Panc1 (cell line): Measurements from ENCODE around the gene PLPP1. TPM values are rescaled to one million over a fixed set of nuclear protein-coding genes. Genes with fewer than 3 reads are reported as not detected.

Source experiments
- ATAC-seq: fragments of 200-7000 bp; cut with Tn5 transposase; 2 replicates; pipeline ENCODE4 v1.9.1; 2020; ENCODE audit warnings: mild to moderate bottlenecking, moderate library complexity
- BruUV-seq: library from RNA; stranded (reverse); fragments of 400-500 nt; replicated peaks from 2 replicates; lab custom pipeline; 2021; lab: Mats Ljungman, UMichigan
- CTCF ChIA-PET: fragments of 300-600 bp; sonication (Branson Sonifier 250); formaldehyde crosslinking; loops from one replicate; lab custom pipeline; 2022; ENCODE audit warnings: antibody characterized with exemption; lab: Charles Lee
- POLR2A ChIA-PET: fragments of 300-600 bp; sonication (Branson Sonifier 250); formaldehyde crosslinking; loops from one replicate; lab custom pipeline; 2022; ENCODE audit warnings: antibody characterized with exemption; lab: Charles Lee
- DNase-seq: peaks from one replicate; pipeline ENCODE4 v3.0.0-alpha.2; 2010; ENCODE audit warnings: low read depth, low spot score
- H3K27ac ChIP-seq: 2 replicates; pipeline ENCODE4 v1.5.1; 2011; ENCODE audit warnings: mild to moderate bottlenecking, low read length, inconsistent platforms
- H3K27me3 ChIP-seq: fragments of 200-500 bp; sonication (Bioruptor generic); 2 replicates; pipeline ENCODE4 v1.6.0; 2014; ENCODE audit warnings: low read length, inconsistent platforms; ENCODE audit not compliant: control insufficient read depth, insufficient read depth
- H3K36me3 ChIP-seq: fragments of 200-500 bp; sonication (Bioruptor generic); 2 replicates; pipeline ENCODE4 v1.5.1; 2014; ENCODE audit warnings: inconsistent platforms, mild to moderate bottlenecking, low read length, moderate library complexity; ENCODE audit not compliant: control insufficient read depth, insufficient read depth
- H3K4me1 ChIP-seq: 2 replicates; pipeline ENCODE4 v1.5.1; 2011; ENCODE audit warnings: inconsistent platforms, mild to moderate bottlenecking, low read length, moderate library complexity; ENCODE audit not compliant: control insufficient read depth, insufficient read depth
- H3K4me3 ChIP-seq, 2 experiments: 2 replicates each; pipeline ENCODE4 v1.5.1; 2011 to 2012; ENCODE audit warnings: low read depth in 2 of 2, low read length in 2 of 2, mild to moderate bottlenecking in 2 of 2, inconsistent platforms in 1 of 2, moderate library complexity in 1 of 2
- H3K9me3 ChIP-seq: fragments of 200-500 bp; sonication (Bioruptor generic); 2 replicates; pipeline ENCODE4 v1.5.1; 2014; ENCODE audit warnings: low read depth, mild to moderate bottlenecking, inconsistent platforms, low read length, moderate library complexity; ENCODE audit not compliant: control insufficient read depth, insufficient read depth
- CTCF ChIP-seq: fragments of 450-650 bp; IDR thresholded peaks from 2 replicates; pipeline ENCODE4 v1.5.1; 2017; ENCODE audit warnings: mild to moderate bottlenecking
- POLR2AphosphoS5 ChIP-seq: IDR thresholded peaks from 2 replicates; pipeline ENCODE4 v1.6.1; 2012; ENCODE audit warnings: mild to moderate bottlenecking, low read depth, low read length, moderate library complexity
- REST ChIP-seq, 2 experiments: IDR thresholded peaks; 2 replicates each; pipeline ENCODE4 v1.6.1; 2011 to 2012; ENCODE audit warnings: low read depth in 2 of 2, control low read depth in 1 of 2, low read length in 1 of 2, mild to moderate bottlenecking in 1 of 2, moderate library complexity in 1 of 2; ENCODE audit not compliant: insufficient read depth in 1 of 2
- SIN3A ChIP-seq: IDR thresholded peaks from 2 replicates; pipeline ENCODE4 v1.6.1; 2012; ENCODE audit warnings: low read depth, mild to moderate bottlenecking, low read length, moderate library complexity, borderline replicate concordance; ENCODE audit not compliant: insufficient read depth
- TCF7L2 ChIP-seq: IDR thresholded peaks from 2 replicates; pipeline ENCODE4 v1.6.1; 2011; ENCODE audit warnings: mild to moderate bottlenecking, low read depth, low read length, inconsistent platforms
- in situ Hi-C: cut with HindIII; loops from 2 replicates; pipeline ENCODE4 v1.10.0; 2016; ENCODE audit warnings: low sequenced_read_pairs, low pct_unique_long_range_greater_than_20kb
- intact Hi-C: fragments of 100-400 bp; cut with micrococcal nuclease; formaldehyde crosslinking; loops from one replicate; pipeline ENCODE4 v1.10.0; 2022; ENCODE audit not compliant: unreplicated experiment
- total RNA-seq: library from RNA; stranded (reverse); gene quantifications from one replicate; pipeline ENCODE4 v1.2.1, GENCODE V29; 2021; ENCODE audit not compliant: unreplicated experiment

The PLPP1 gene
- total RNA-seq, 1 experiment from 2014 or later: 35.7 TPM

GRCh38 chr5:55551358-55551757 is 16.6 kb upstream of the PLPP1 start:
- no peak for TF ChIP-seq SIN3A
- no peak for TF ChIP-seq POLR2AphosphoS5
- no peak for TF ChIP-seq CTCF
- TF ChIP-seq REST (IDR thresholded peaks at IDR 0.05; ENCODE audit: insufficient read depth in 1 of 2, low read depth in 2 of 2, low read length in 1 of 2): no peak
- TF ChIP-seq TCF7L2: no peak
- H3K9me3 ChIP-seq: no peaks in the 10 kb centered on the region
- CTCF ChIA-PET: no interaction called here
- ATAC-seq: no peak
- H3K27ac ChIP-seq: no peak overlapping the region
- H3K27me3 ChIP-seq: no peaks in the 10 kb centered on the region; the same call in 1 of the 2 replicates
- no peak overlapping the region for H3K4me3 ChIP-seq
- no TSS peak for BruUV-seq
- H3K4me1 ChIP-seq: no peaks in the 10 kb centered on the region
- DNase-seq: no peak
- in situ Hi-C loops (no loop called here), intact Hi-C loops (no loop called here)
- H3K36me3 ChIP-seq: no peaks in the 10 kb centered on the region
- POLR2A ChIA-PET: no interaction called here

- intact Hi-C loops (no loop called here), in situ Hi-C loops (no loop called here)
- POLR2A ChIA-PET: interaction anchor here (0.6 kb wide), 1 partner anchor 33 kb away, joined by 8 read pairs; no protein-coding TSS in a partner anchor
- Histone ChIP-seq H3K36me3 (no peaks in the 10 kb centered on the region), H3K4me1 (no peaks in the 10 kb centered on the region), H3K9me3 (no peaks in the 10 kb centered on the region), H3K4me3 (no peak overlapping the region), H3K27me3 (no peaks in the 10 kb centered on the region), H3K27ac (no peak overlapping the region)
- ATAC-seq (no peak), DNase-seq (no peak)
- no peak for TF ChIP-seq POLR2AphosphoS5
- TF ChIP-seq REST (IDR thresholded peaks at IDR 0.05; ENCODE audit: insufficient read depth in 1 of 2, low read depth in 2 of 2, low read length in 1 of 2): no peak
- no peak for TF ChIP-seq CTCF
- TF ChIP-seq SIN3A: no peak
- TF ChIP-seq TCF7L2: no peak
- CTCF ChIA-PET: no interaction called here
- BruUV-seq: no TSS peak
These were observed 13.0 kb upstream of the PLPP1 start for GRCh38 chr5:55547781-55548180.
